ENCODE measurements around the gene ANTXR2. TPM values are rescaled to one million over a fixed set of nuclear protein-coding genes. Genes with fewer than 3 reads are reported as not detected.

Gene ANTXR2
- total and polyA plus RNA-seq, 9 of the 15 experiments (the other 6 are each of a cell fraction or from before 2014, with no cell fraction given): 10.1 to 83.8 (median 60.3) TPM

- in situ Hi-C loops (cut with MboI) (no loop called here), intact Hi-C loops (cut with micrococcal nuclease) (no loop called here)
- no peaks in the 10 kb centered on the region for H3K9me3 ChIP-seq (replicated peaks; ENCODE audit: control insufficient read depth, insufficient read depth, low read depth, low read length)
- no peak overlapping the region for H3K4me2 ChIP-seq (ENCODE audit: insufficient read depth, low read length)
- TF ChIP-seq NCOA4 (IDR thresholded peaks at IDR 0.05; ENCODE audit: partially characterized antibody) (no peak), TRIM25 (IDR thresholded peaks at IDR 0.05; ENCODE audit: borderline replicate concordance) (no peak), SAFB2 (IDR thresholded peaks at IDR 0.05; ENCODE audit: borderline replicate concordance, low read depth, low read length, severe bottlenecking) (no peak), TBP (optimal IDR thresholded peaks at IDR 0.05; ENCODE audit: low read depth, low read length) (no peak), TRIM24 (IDR thresholded peaks at IDR 0.05) (no peak)
- WGBS (ENCODE audit: insufficient coverage, low coverage, missing lambda C conversion rate): 94% methylated on average over 4 of the region's 4 CpGs
- H2AFZ ChIP-seq (ENCODE audit: low read depth, low read length): no peak overlapping the region
- no peaks in the 10 kb centered on the region for H3K4me1 ChIP-seq (replicated peaks in 1 of 2; ENCODE audit: control insufficient read depth in 2 of 2, insufficient read depth in 2 of 2, low read length in 2 of 2)
- H3K9ac ChIP-seq (ENCODE audit: insufficient read depth in 1 of 2, low read depth in 2 of 2, low read length in 2 of 2): no peak overlapping the region
- FAIRE-seq (no peak), ATAC-seq (no peak), DNase-seq (ENCODE audit: extremely low read depth in 1 of 4, low spot score in 3 of 4) (no peak)
- peaks cover 30% of the 10 kb centered on the region for H3K36me3 ChIP-seq (ENCODE audit: control insufficient read depth, insufficient read depth, low read length)
- no TSS peak for BruUV-seq (replicated peaks)
- H3K9me1 ChIP-seq (ENCODE audit: control insufficient read depth, insufficient read depth, low read length): no peaks in the 10 kb centered on the region
- ChIA-PET CTCF (ENCODE audit: low intra/inter-chr PET ratio) (no interaction called here), POLR2A (no interaction called here)
- no peaks in the 10 kb centered on the region for H3K27me3 ChIP-seq (ENCODE audit: control insufficient read depth in 2 of 2, insufficient read depth in 2 of 2, low read length in 2 of 2)
- H3K4me3 ChIP-seq: no peak overlapping the region
- H3K79me2 ChIP-seq (ENCODE audit: control insufficient read depth, insufficient read depth, low read length): peaks cover 15% of the 10 kb centered on the region
- no peak overlapping the region for H3K27ac ChIP-seq (ENCODE audit: extremely low read depth, low read depth, low read length)
- H4K20me1 ChIP-seq (replicated peaks; ENCODE audit: control insufficient read depth, insufficient read depth, low read length): no peaks in the 10 kb centered on the region
Measured at GRCh38 chr4:79983431-79983830, 89.6 kb downstream of the ANTXR2 start.

All from K562 (cell line).